CMK (cell line): ENCODE results near the gene SIM1.

Experiments used
- DNase-seq: peaks from one replicate; pipeline ENCODE4 v3.0.0-alpha.2; 2010; ENCODE audit warnings: low read depth

SIM1 gene

GRCh38 chr6:100464903-100465700, at the start of gene SIM1:
Gene SIM1 (minus strand): TSS chr6:100464921. CDS start chr6:100463468, 1,453 bp downstream.
- DNase-seq = no peak

GRCh38 chr6:100512203-100512862, 47.6 kb upstream of the SIM1 start:
- DNase-seq = no peak

- DNase-seq = no peak
Observed at GRCh38 chr6:100509101-100509500, 44.4 kb upstream of the SIM1 start.

- DNase-seq = no peak
Observed at GRCh38 chr6:100506651-100507050, 41.9 kb upstream of the SIM1 start.

GRCh38 chr6:100504786-100505737, 40.3 kb upstream of the SIM1 start:
- no peak for DNase-seq

GRCh38 chr6:100503043-100503705, 38.5 kb upstream of the SIM1 start:
- no peak for DNase-seq

- DNase-seq = no peak
Observed at GRCh38 chr6:100493206-100493888, 28.6 kb upstream of the SIM1 start.

- no peak for DNase-seq
Observed at GRCh38 chr6:100491952-100492670, 27.4 kb upstream of the SIM1 start.

- no peak for DNase-seq
Observed at GRCh38 chr6:100490065-100490464, 25.3 kb upstream of the SIM1 start.

- no peak for DNase-seq
Observed at GRCh38 chr6:100488244-100488643, 23.5 kb upstream of the SIM1 start.

- DNase-seq = no peak
Observed at GRCh38 chr6:100487638-100488037, 22.9 kb upstream of the SIM1 start.

GRCh38 chr6:100485268-100485667, 20.5 kb upstream of the SIM1 start:
- no peak for DNase-seq

GRCh38 chr6:100484474-100484873, 19.8 kb upstream of the SIM1 start:
- no peak for DNase-seq

GRCh38 chr6:100482698-100483097, 18.0 kb upstream of the SIM1 start:
- no peak for DNase-seq

- peak; percentile 9 for DNase-seq
Observed at GRCh38 chr6:100479179-100480035, 14.7 kb upstream of the SIM1 start.

GRCh38 chr6:100475554-100476320, 11.0 kb upstream of the SIM1 start:
- DNase-seq = no peak

GRCh38 chr6:100473182-100473581, 8.5 kb upstream of the SIM1 start:
- DNase-seq = no peak

- DNase-seq = no peak
Observed at GRCh38 chr6:100472674-100473073, 8.0 kb upstream of the SIM1 start.
